ENCODE measurements around the gene KRTAP10-4.
"Not testable (repeated sequence)": the region's sequence is repeated elsewhere in the genome, so short reads cannot be mapped to it uniquely, and the experiment has no call there.

Gene KRTAP10-4

GRCh38 chr21:44573630-44574456 lies at the start of gene KRTAP10-4:
KRTAP10-4 (plus strand) TSS chr21:44573729; CDS start chr21:44573759, 30 bp downstream.
- DNase-seq (ENCODE audit: low spot score), result not testable (repeated sequence)

- no peak for DNase-seq (ENCODE audit: low spot score)
These were observed 48.8 kb upstream of the KRTAP10-4 start for GRCh38 chr21:44524414-44525371.

- DNase-seq (ENCODE audit: low spot score), result no peak
These were observed 48.0 kb upstream of the KRTAP10-4 start for GRCh38 chr21:44525391-44526095.

- DNase-seq (ENCODE audit: low spot score), result no peak
These were observed 47.2 kb upstream of the KRTAP10-4 start for GRCh38 chr21:44526096-44526997.

GRCh38 chr21:44527156-44527982 lies 46.2 kb upstream of the KRTAP10-4 start:
- DNase-seq (ENCODE audit: low spot score), result no peak

- no peak for DNase-seq (ENCODE audit: low spot score)
These were observed 45.4 kb upstream of the KRTAP10-4 start for GRCh38 chr21:44527983-44528633.

GRCh38 chr21:44528634-44528995 lies 44.9 kb upstream of the KRTAP10-4 start:
- DNase-seq (ENCODE audit: low spot score), result no peak

GRCh38 chr21:44529011-44529421 lies 44.5 kb upstream of the KRTAP10-4 start:
- DNase-seq (ENCODE audit: low spot score), result no peak

GRCh38 chr21:44529503-44530125 lies 43.9 kb upstream of the KRTAP10-4 start:
- DNase-seq (ENCODE audit: low spot score), result no peak

- DNase-seq (ENCODE audit: low spot score), result no peak
These were observed 43.2 kb upstream of the KRTAP10-4 start for GRCh38 chr21:44530221-44530902.

- no peak for DNase-seq (ENCODE audit: low spot score)
These were observed 42.5 kb upstream of the KRTAP10-4 start for GRCh38 chr21:44530903-44531605.

GRCh38 chr21:44531606-44532564 lies 41.6 kb upstream of the KRTAP10-4 start:
- DNase-seq (ENCODE audit: low spot score), result no peak

GRCh38 chr21:44532712-44533111 lies 40.8 kb upstream of the KRTAP10-4 start:
- DNase-seq (ENCODE audit: low spot score), result no peak

- no peak for DNase-seq (ENCODE audit: low spot score)
These were observed 40.2 kb upstream of the KRTAP10-4 start for GRCh38 chr21:44533121-44533890.

GRCh38 chr21:44533891-44534627 lies 39.5 kb upstream of the KRTAP10-4 start:
- DNase-seq (ENCODE audit: low spot score), result no peak
